Testis (tissue), 3 donors: ENCODE measurements around the gene ARHGAP22. TPM values are rescaled to one million over a fixed set of nuclear protein-coding genes. Genes with fewer than 3 reads are reported as not detected.

Experiments used
- DNase-seq: peaks from one replicate; pipeline ENCODE4 v3.0.0-alpha.2; 2019
- H3K27ac ChIP-seq, 2 donors: fragments of 200-600 bp; sonication (generic); one replicate each; pipeline ENCODE4 v1.5.1; 2019
- H3K27me3 ChIP-seq: fragments of 200-600 bp; sonication (generic); one replicate; pipeline ENCODE4 v1.5.1; 2019
- H3K36me3 ChIP-seq: fragments of 200-600 bp; sonication (generic); one replicate; pipeline ENCODE4 v1.5.1; 2017; ENCODE audit warnings: low read depth; ENCODE audit errors: missing control alignments
- H3K4me1 ChIP-seq: fragments of 200-600 bp; sonication (generic); one replicate; pipeline ENCODE4 v1.5.1; 2019
- H3K4me3 ChIP-seq, 2 donors: fragments of 200-600 bp; sonication (generic); one replicate each; pipeline ENCODE4 v1.5.1; 2017 to 2019
- H3K9me3 ChIP-seq: fragments of 200-600 bp; sonication (generic); one replicate; pipeline ENCODE4 v1.5.1; 2017
- POLR2A ChIP-seq: fragments of 450-650 bp; IDR thresholded peaks from one replicate; pipeline ENCODE4 v1.6.1; 2017; ENCODE audit warnings: antibody characterized with exemption, mild to moderate bottlenecking, moderate library complexity
- WGBS, 2 donors: methylation state at CpG; one replicate each; pipeline ENCODE4 v1.1.5; 2018; 5-methylcytosine and 5-hydroxymethylcytosine counted together
- intact Hi-C: fragments of 100-400 bp; cut with DNase I; formaldehyde crosslinking; loops from one replicate; pipeline ENCODE4 v1.15.1; 2023; ENCODE audit warnings: low total_unique reads
- polyA plus RNA-seq: library from polyadenylated mRNA; stranded (reverse); fragments of 350-450 nt; fragmentation: Illumina TruSeq; extraction: RNeasy Lipid Tissue Mini Kit (QIAGEN cat#74804); gene quantifications from one replicate; pipeline ENCODE4 v1.2.3, GENCODE V29; 2014; ENCODE audit warnings: low read depth, low replicate concordance; ENCODE audit not compliant: insufficient read depth
- total RNA-seq, 2 donors: library from RNA; depleted of rRNA; stranded (reverse); fragments of >200 nt; gene quantifications; one replicate each; pipeline ENCODE4 v1.2.3, GENCODE V29; 2016
- TF ChIP-seq, protein P1 (sequence below), 3 experiments: fragments of 450-650 bp in 2 of 3; fragments of 200-600 bp in 1 of 3; sonication (generic) in 1 of 3; IDR thresholded peaks; one replicate each; pipeline ENCODE4 v1.5.1; 2016 to 2019; ENCODE audit warnings: antibody characterized with exemption in 3 of 3, mild to moderate bottlenecking in 2 of 3, moderate library complexity in 1 of 3

The ARHGAP22 gene
- total and polyA plus RNA-seq, 3 donors from 2014 or later: 6.2 to 11.9 (median 8.8) TPM

- H3K36me3 ChIP-seq: no peaks in the 10 kb centered on the region
- intact Hi-C loops: no loop called here
Observed at GRCh38 chr10:48412081-48412480, 192.8 kb downstream of the ARHGAP22 start.

DNA sequence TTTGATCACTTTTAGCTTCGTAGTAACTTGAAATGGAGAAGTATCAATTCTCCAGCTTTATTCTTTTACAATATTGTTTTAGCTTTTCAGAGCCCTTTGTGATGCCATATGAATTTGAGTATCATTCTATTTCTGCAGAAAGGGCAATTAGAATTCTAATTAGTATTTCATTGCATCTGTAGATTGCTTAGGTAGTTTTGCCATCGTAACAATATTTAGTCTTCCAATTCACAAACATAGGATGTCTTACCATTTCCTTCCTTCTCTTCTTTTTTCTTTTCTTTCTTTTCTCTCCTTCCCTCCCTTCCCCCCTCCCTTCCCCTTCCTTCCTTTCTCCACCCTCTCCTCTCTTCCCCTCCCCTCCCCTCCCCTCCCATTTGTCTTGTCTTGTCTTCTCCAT lies 193.4 kb downstream of the ARHGAP22 start:
- TF ChIP-seq, protein P1, sequence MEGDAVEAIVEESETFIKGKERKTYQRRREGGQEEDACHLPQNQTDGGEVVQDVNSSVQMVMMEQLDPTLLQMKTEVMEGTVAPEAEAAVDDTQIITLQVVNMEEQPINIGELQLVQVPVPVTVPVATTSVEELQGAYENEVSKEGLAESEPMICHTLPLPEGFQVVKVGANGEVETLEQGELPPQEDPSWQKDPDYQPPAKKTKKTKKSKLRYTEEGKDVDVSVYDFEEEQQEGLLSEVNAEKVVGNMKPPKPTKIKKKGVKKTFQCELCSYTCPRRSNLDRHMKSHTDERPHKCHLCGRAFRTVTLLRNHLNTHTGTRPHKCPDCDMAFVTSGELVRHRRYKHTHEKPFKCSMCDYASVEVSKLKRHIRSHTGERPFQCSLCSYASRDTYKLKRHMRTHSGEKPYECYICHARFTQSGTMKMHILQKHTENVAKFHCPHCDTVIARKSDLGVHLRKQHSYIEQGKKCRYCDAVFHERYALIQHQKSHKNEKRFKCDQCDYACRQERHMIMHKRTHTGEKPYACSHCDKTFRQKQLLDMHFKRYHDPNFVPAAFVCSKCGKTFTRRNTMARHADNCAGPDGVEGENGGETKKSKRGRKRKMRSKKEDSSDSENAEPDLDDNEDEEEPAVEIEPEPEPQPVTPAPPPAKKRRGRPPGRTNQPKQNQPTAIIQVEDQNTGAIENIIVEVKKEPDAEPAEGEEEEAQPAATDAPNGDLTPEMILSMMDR (IDR thresholded peaks at IDR 0.05): no peak
- no peak for TF ChIP-seq POLR2A
- no peak for DNase-seq
- 93 to 97% methylated on average over 2 of the region's 2 CpGs for WGBS, 2 donors
- Histone ChIP-seq H3K4me3 (no peak overlapping the region), H3K4me1 (no peaks in the 10 kb centered on the region), H3K9me3 (no peaks in the 10 kb centered on the region), H3K27ac (no peak overlapping the region), H3K27me3 (no peaks in the 10 kb centered on the region), H3K36me3 (no peaks in the 10 kb centered on the region)
- intact Hi-C loops: no loop called here

More at GRCh38 chr10:48412081-48412480, 192.8 kb downstream of the ARHGAP22 start:
- 96 to 98% methylated on average over 3 of the region's 3 CpGs for WGBS, 2 donors
- Histone ChIP-seq H3K27me3 (no peaks in the 10 kb centered on the region), H3K4me1 (no peaks in the 10 kb centered on the region), H3K4me3 (no peak overlapping the region), H3K9me3 (no peaks in the 10 kb centered on the region), H3K27ac (no peak overlapping the region)
- TF ChIP-seq POLR2A: no peak
- TF ChIP-seq, protein P1 (IDR thresholded peaks at IDR 0.05): no peak
- DNase-seq: no peak

DNA sequence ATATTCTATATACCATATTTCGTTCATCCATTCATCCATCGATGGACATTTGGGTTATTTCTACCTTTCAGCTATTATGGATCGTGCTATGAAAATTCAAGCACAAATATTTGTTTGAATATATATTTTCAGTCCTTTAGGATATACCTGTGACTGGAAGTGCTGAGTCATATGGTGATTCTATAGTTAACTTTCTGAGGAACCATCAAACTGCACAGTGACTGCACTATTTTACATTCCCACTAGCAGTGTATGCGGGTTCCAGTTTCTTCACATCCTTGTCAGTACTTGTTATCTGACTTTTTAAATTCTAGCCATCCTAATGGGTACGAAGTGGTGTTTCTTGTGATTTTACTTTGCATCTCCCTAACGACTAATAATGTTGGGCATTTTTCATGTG lies 194.4 kb downstream of the ARHGAP22 start:
- H3K4me1 ChIP-seq: no peaks in the 10 kb centered on the region
- no peaks in the 10 kb centered on the region for H3K27me3 ChIP-seq
- WGBS, 2 donors: 93 to 97% methylated on average over 6 of the region's 6 CpGs
- intact Hi-C loops: no loop called here
- no peak overlapping the region for H3K4me3 ChIP-seq
- no peak for DNase-seq
- no peaks in the 10 kb centered on the region for H3K9me3 ChIP-seq
- TF ChIP-seq, protein P1 (IDR thresholded peaks at IDR 0.05): no peak
- no peak for TF ChIP-seq POLR2A
- no peak overlapping the region for H3K27ac ChIP-seq
- H3K36me3 ChIP-seq: no peaks in the 10 kb centered on the region

DNA sequence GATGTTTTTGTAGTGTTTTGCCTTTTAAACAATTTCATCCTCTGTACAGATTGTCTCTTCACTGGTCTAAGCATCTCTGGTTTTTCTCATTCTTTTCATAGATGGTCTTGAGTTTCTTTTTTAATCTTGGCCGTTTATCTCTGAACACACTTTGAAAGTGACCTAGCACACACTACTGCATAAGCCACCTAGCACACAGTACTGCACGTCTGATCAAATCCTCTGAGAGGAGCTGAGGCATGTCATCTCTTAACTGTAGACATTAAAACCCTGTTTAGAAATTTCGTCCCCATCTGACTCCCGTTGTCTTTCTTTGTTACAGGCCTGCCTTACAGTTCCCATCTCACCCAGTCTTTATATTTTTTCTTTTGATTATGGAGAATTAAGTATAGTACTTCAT lies 198.2 kb downstream of the ARHGAP22 start:
- TF ChIP-seq, protein P1 (IDR thresholded peaks at IDR 0.05): no peak
- no peak for TF ChIP-seq POLR2A
- WGBS, 2 donors: 92 to 96% methylated on average over 4 of the region's 4 CpGs
- Histone ChIP-seq H3K9me3 (no peaks in the 10 kb centered on the region), H3K27me3 (no peaks in the 10 kb centered on the region), H3K27ac (no peak overlapping the region), H3K36me3 (no peaks in the 10 kb centered on the region), H3K4me3 (no peak overlapping the region), H3K4me1 (no peaks in the 10 kb centered on the region)
- DNase-seq: no peak
- intact Hi-C loops: no loop called here

DNA sequence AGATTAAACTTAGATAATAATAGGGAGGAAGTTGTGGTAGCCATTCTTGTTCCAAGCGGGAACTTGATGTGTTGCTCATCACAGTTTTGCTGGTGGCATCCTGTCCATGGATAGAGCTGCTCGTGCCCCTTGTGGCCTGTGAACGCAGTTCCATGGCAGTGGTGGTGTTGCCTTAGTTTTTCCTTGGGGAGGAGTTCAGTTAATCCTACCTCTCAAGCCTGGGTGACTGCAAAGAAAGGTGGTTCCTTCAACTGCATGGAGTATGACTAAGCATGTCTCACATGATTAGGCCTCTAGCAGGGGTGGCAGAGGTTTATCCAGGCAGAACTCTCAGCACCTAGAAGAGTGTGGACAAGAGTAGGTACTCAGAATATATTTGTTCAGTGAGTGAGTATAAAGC lies 198.7 kb downstream of the ARHGAP22 start:
- WGBS, 2 donors: 64 to 97% methylated on average over 3 of the region's 3 CpGs
- no peaks in the 10 kb centered on the region for H3K4me1 ChIP-seq
- no peak for TF ChIP-seq POLR2A
- intact Hi-C loops: no loop called here
- H3K27ac ChIP-seq: no peak overlapping the region
- no peak for DNase-seq
- no peaks in the 10 kb centered on the region for H3K36me3 ChIP-seq
- H3K27me3 ChIP-seq: no peaks in the 10 kb centered on the region
- H3K4me3 ChIP-seq: no peak overlapping the region
- H3K9me3 ChIP-seq: no peaks in the 10 kb centered on the region
